Stimulated activated naive CD4-positive, alpha-beta T cell (primary cell): ENCODE data around the gene STX10.

Source experiments
- DNase-seq, 6 experiments: peaks; one replicate each; lab custom pipeline; 2025; lab: John Stamatoyannopoulos, UW

The STX10 gene

GRCh38 chr19:13164343-13165161 is 14.4 kb upstream of the STX10 start:
- peak; percentile 14 to 46 (median 36) for DNase-seq

GRCh38 chr19:13163609-13164342 is 13.6 kb upstream of the STX10 start:
- peak in 5 of 6 experiments; percentile 9 to 58 (median 56) for DNase-seq

- DNase-seq, result peak; percentile 63 to 88 (median 74)
Observed at GRCh38 chr19:13162724-13163608, 12.8 kb upstream of the STX10 start.

- DNase-seq, result no peak
Observed at GRCh38 chr19:13160557-13160956, 10.4 kb upstream of the STX10 start.

GRCh38 chr19:13159713-13160112 is 9.5 kb upstream of the STX10 start:
- DNase-seq, result no peak

- DNase-seq, result peak; percentile 67 to 77 (median 75)
Observed at GRCh38 chr19:13155472-13156359, 5.5 kb upstream of the STX10 start.

- DNase-seq, result peak; percentile 60 to 81 (median 74)
Observed at GRCh38 chr19:13154911-13155471, 4.8 kb upstream of the STX10 start.

- DNase-seq, result peak in 5 of 6 experiments; percentile 24 to 64 (median 52)
Observed at GRCh38 chr19:13154241-13154778, 4.1 kb upstream of the STX10 start.

- DNase-seq, result peak in 3 of 6 experiments; percentile 32 to 42 (median 36)
Observed at GRCh38 chr19:13153569-13154240, 3.5 kb upstream of the STX10 start.

- peak; percentile 89 to 98 (median 95) for DNase-seq
Observed at GRCh38 chr19:13152974-13153568, 2.9 kb upstream of the STX10 start.

- DNase-seq, result no peak
Observed at GRCh38 chr19:13152356-13152973, 2.3 kb upstream of the STX10 start.

- peak; percentile 92 to 95 (median 93) for DNase-seq
Observed at GRCh38 chr19:13151605-13152355, 1.6 kb upstream of the STX10 start.

- DNase-seq, result peak in 4 of 6 experiments; percentile 30 to 53 (median 40)
Observed at GRCh38 chr19:13150931-13151604, 893 bp upstream of the STX10 start.

GRCh38 chr19:13149628-13150186 is 468 bp downstream of the STX10 start:
- no peak for DNase-seq

- peak in 1 of 6 experiments; percentile 29 for DNase-seq
Observed at GRCh38 chr19:13149173-13149627, 975 bp downstream of the STX10 start.

GRCh38 chr19:13146763-13147563 is 3.2 kb downstream of the STX10 start:
- DNase-seq, result no peak
